GM04503 (cell line): ENCODE measurements around the gene DNAJC15.
"Not testable (repeated sequence)": the region's sequence is repeated elsewhere in the genome, so short reads cannot be mapped to it uniquely, and the experiment has no call there.

ENCODE experiments used
- DNase-seq: peaks from one replicate; pipeline ENCODE4 v3.0.0-alpha.2; 2012; ENCODE audit warnings: low read depth

Gene DNAJC15

GRCh38 chr13:43005460-43006236 is 17.7 kb upstream of the DNAJC15 start:
- DNase-seq = no peak

- no peak for DNase-seq
Observed at GRCh38 chr13:43006893-43007631, 16.3 kb upstream of the DNAJC15 start.

- DNase-seq = no peak
Observed at GRCh38 chr13:43008596-43008995, 14.8 kb upstream of the DNAJC15 start.

GRCh38 chr13:43009506-43009905 is 13.9 kb upstream of the DNAJC15 start:
- no peak for DNase-seq

GRCh38 chr13:43014162-43014561 is 9.2 kb upstream of the DNAJC15 start:
- no peak for DNase-seq

GRCh38 chr13:43016226-43016625 is 7.2 kb upstream of the DNAJC15 start:
- no peak for DNase-seq

GRCh38 chr13:43019811-43020210 is 3.6 kb upstream of the DNAJC15 start:
- DNase-seq = no peak

- DNase-seq = no peak
Observed at GRCh38 chr13:43020794-43021193, 2.6 kb upstream of the DNAJC15 start.

- DNase-seq = no peak
Observed at GRCh38 chr13:43021926-43022670, 1.3 kb upstream of the DNAJC15 start.

- no peak for DNase-seq
Observed at GRCh38 chr13:43022934-43023288, 475 bp upstream of the DNAJC15 start.

GRCh38 chr13:43026262-43026661 is 2.9 kb downstream of the DNAJC15 start:
- DNase-seq = no peak

GRCh38 chr13:43030548-43030947 is 7.2 kb downstream of the DNAJC15 start:
- no peak for DNase-seq

GRCh38 chr13:43031881-43032280 is 8.5 kb downstream of the DNAJC15 start:
- no peak for DNase-seq

GRCh38 chr13:43033038-43033437 is 9.7 kb downstream of the DNAJC15 start:
- DNase-seq = no peak

GRCh38 chr13:43036351-43037250 is 13.2 kb downstream of the DNAJC15 start:
- no peak for DNase-seq

GRCh38 chr13:43039966-43040365 is 16.6 kb downstream of the DNAJC15 start:
- DNase-seq = no peak

GRCh38 chr13:43040581-43041368 is 17.4 kb downstream of the DNAJC15 start:
- not testable (repeated sequence) for DNase-seq

GRCh38 chr13:43041369-43041921 is 18.1 kb downstream of the DNAJC15 start:
- DNase-seq = no peak

GRCh38 chr13:43042410-43042921 is 19.1 kb downstream of the DNAJC15 start:
- DNase-seq = no peak

- DNase-seq = no peak
Observed at GRCh38 chr13:43044720-43045301, 21.4 kb downstream of the DNAJC15 start.
